Kidney capillary endothelial cell (primary cell): ENCODE results near the gene TSPEAR.
"Not testable (repeated sequence)": the region's sequence is repeated elsewhere in the genome, so short reads cannot be mapped to it uniquely, and the experiment has no call there.

ENCODE experiments used
- DNase-seq: peaks from one replicate; pipeline ENCODE4 v3.0.0-alpha.2; 2018; ENCODE audit warnings: low spot score

The TSPEAR gene

GRCh38 chr21:44515359-44516165 lies 195.8 kb downstream of the TSPEAR start:
- DNase-seq, result no peak

- DNase-seq, result no peak
Measured at GRCh38 chr21:44514746-44515358, 196.5 kb downstream of the TSPEAR start.

GRCh38 chr21:44514218-44514520 lies 197.2 kb downstream of the TSPEAR start:
- no peak for DNase-seq

GRCh38 chr21:44513389-44514217 lies 197.8 kb downstream of the TSPEAR start:
- no peak for DNase-seq

DNA sequence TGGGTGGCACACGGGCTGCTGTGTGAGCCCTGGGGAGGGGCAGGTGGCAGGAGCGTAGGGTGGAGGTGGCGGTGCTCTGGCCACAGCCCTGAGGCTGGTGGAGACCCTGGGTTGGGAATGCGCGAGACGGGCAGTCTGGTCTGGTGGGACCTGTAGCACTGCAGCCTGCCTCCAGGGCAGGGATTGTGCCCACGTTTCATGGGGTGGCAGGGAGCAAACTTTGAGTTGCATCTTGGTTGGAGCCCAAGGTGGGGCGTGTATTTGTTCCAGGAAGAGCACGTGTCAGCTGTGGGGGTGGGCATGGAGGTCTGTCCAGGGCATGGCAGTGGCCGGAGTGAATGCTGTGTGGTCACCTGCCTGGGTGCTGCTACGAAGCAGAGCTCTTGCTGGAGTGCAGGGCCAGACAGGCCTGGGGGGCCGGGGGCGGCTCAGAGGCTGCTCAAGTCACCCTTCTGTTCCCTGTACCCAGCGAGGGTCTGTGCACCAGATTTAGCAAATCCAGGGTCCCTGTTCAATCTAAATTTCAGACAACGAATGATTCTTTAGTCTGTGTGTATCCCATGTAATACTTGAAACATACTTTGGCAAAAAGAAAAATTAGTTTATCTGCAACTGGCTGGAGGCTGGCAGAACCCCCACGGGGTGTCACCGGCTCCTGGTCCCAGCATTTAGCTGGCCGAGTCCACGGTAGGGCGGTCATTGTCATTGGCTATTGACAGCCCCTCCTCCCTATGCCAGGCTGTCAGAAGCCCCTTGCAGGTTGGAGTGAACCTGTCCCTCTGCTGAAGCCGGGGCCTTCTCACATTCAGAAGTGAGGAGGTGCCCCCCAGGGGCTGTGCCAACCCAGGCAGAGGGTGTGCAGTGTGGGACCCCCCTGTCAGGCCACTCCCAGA lies 198.6 kb downstream of the TSPEAR start:
- no peak for DNase-seq

GRCh38 chr21:44511938-44512275 lies 199.5 kb downstream of the TSPEAR start:
- DNase-seq, result no peak

DNA sequence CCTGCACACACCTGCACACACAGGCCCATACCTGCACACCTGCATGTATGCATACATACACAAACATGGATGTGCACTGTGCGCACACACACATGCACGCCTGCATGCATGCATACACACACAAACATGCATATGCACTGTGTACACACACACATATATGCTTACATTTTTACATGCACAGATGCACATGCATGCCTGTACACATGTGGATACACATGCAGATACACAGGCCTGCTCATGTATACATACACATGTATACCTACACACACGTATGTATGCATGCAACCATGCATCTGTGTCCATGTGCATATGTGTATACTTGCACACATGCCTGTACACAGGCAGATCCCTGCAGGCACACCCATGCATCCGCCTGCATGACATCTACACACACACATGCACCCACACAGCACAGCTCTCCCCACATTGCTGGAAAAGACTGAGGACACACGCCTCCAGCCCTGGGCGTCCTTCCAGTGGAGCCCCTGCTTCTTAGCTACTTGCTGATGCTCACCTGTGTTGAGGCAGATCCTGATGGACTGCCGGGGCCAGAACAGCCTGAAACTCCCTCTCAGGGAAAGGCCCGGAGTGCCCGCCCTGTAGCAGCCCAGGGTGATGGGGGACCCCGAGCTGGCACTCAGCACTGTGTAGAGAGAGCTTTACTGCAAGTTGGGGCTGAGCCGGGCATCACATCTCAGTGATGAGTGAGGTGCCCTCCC lies 200.0 kb downstream of the TSPEAR start:
- DNase-seq, result no peak

DNA sequence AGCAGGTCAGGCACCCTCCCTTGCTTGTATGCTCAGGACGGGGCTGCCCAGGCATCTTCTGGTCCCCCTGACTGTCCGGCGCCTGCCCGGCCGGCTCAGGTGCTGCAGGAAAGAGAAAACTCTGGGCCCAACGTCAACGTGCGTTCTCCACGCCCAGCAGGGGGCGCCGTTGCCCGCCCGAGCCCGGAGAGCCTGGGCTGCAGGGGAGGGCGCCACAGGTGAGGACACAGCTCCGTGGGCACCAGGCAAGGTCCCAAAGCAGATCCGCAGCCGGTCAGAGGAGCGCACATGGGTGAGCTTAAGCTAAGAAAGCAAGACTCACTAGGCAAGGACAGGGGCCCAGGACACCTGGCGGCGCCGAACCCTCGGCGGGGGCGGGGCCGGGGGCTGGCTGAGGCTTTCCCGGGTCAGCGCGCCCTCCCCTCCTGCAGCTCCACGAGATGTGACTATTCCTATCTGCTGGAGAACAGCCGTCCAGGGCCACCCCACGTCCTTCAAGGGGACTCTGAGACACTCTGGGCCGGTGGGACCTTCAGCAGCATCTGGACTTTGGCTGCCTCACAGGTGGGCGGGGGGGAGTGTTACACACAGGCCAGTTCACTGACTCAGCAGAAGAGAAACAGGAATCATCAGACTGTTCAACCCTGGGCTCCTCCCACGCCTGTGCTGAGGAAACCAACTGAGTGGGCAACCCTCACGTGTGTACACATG lies 200.7 kb downstream of the TSPEAR start:
- DNase-seq, result peak; percentile 22

- no peak for DNase-seq
Measured at GRCh38 chr21:44510109-44510507, 201.3 kb downstream of the TSPEAR start.

- DNase-seq, result no peak
Measured at GRCh38 chr21:44509539-44509938, 201.8 kb downstream of the TSPEAR start.

DNA sequence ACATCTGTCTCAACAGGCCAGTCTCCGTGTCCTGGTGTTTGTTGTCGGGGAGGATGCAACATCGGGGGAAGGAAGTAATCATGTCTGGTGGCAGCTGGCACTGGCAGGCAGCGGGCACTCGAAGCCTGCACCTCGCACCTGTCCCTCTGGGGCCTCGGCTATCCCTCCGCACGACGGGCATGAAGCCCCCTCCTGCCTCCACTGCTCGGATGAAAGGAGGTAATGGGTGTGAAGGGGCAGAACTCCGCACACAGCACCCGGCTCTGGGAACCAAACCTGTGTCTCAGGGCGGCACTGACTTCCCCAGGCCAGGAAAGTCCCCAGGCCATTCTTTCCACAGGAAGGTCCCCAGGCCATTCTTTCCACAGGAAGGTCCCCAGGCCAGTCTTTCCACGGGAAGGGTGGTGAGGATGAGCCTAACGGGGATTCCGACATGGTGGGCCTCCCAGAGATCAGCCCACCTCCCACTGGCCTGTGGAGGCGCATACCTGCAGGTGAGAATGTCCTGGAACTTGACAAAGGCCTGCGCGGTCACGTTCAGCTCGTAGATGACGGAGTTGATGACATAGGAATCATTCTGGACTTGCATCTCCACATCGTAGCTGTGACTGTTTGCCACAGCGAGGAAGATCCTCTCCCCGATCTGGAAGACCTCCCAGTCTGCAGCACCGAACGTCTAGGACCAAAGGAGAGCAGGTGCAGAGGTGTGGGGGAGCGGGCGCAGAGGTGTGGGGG lies 202.5 kb downstream of the TSPEAR start:
- DNase-seq, result no peak

DNA sequence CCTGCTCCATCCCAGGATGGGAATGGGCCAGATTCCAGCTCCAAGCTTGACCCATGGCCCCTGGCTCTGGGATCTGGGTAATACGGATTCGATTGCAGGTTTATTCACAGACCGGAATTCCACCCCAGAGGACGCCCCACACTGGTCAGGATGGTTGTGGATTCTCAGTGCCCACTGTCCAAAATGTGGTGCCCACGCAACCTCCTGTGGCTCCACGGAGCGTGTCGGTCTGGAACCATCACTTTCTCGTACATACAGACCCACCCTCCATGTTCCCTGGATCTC lies 203.0 kb downstream of the TSPEAR start:
- no peak for DNase-seq

GRCh38 chr21:44507673-44508425 lies 203.5 kb downstream of the TSPEAR start:
- no peak for DNase-seq

- DNase-seq, result no peak
Measured at GRCh38 chr21:44506279-44507255, 204.8 kb downstream of the TSPEAR start.

- DNase-seq, result peak; percentile 24
Measured at GRCh38 chr21:44505673-44506278, 205.6 kb downstream of the TSPEAR start.

GRCh38 chr21:44503901-44504399 lies 207.4 kb downstream of the TSPEAR start:
- DNase-seq, result no peak

DNA sequence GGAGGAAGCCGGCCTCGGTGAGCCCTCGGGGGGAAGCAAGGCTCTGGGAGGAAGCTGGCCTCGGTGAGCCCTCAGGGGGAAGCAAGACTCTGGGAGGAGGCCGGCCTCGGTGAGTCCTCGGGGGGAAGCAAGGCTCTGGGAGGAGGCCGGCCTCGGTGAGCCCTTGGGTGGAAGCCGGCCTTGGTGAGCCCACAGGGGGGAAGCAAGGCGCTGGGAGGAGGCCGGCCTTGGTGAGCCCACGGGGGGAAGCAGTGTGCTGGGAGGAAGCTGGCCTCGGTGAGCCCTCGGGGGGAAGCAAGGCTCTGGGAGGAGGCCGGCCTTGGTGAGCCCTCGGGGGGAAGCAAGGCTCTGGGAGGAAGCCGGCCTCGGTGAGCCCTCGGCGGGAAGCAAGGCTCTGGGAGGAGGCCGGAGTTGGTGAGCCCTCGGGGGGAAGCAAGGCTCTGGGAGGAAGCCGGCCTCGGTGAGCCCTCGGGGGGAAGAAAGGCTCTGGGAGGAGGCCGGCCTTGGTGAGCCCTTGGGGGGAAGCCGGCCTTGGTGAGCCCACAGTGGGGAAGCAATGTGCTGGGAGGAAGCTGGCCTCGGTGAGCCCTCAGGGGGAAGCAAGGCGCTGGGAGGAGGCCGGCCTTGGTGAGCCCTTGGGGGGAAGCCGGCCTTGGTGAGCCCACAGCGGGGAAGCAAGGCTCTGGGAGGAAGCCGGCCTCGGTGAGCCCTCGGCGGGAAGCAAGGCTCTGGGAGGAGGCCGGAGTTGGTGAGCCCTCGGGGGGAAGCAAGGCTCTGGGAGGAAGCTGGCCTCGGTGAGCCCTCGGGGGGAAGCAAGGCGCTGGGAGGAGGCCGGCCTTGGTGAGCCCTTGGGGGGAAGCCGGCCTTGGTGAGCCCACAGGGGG lies 208.1 kb downstream of the TSPEAR start:
- DNase-seq, result not testable (repeated sequence)
